HEK293T (cell line): Measurements from ENCODE around the gene UBE2E2.

Source experiments
- ARNT ChIP-seq: fragments of 450-650 bp; IDR thresholded peaks from 2 replicates; pipeline ENCODE4 v1.6.1; 2017; ENCODE audit warnings: mild to moderate bottlenecking
- BHLHE40 ChIP-seq: fragments of 450-650 bp; IDR thresholded peaks from 2 replicates; pipeline ENCODE4 v1.6.1; 2016; ENCODE audit warnings: mild to moderate bottlenecking, moderate library complexity, borderline replicate concordance
- FOXA1 ChIP-seq: fragments of 450-650 bp; IDR thresholded peaks from 2 replicates; pipeline ENCODE4 v1.6.1; 2016; ENCODE audit warnings: mild to moderate bottlenecking
- FOXK2 ChIP-seq: fragments of 450-650 bp; IDR thresholded peaks from 2 replicates; pipeline ENCODE4 v1.6.1; 2016; ENCODE audit warnings: mild to moderate bottlenecking
- FOXM1 ChIP-seq: fragments of 450-650 bp; IDR thresholded peaks from 2 replicates; pipeline ENCODE4 v1.6.1; 2017; ENCODE audit warnings: mild to moderate bottlenecking, borderline replicate concordance
- HDGF ChIP-seq: fragments of 450-650 bp; IDR thresholded peaks from 2 replicates; pipeline ENCODE4 v1.6.1; 2017; ENCODE audit warnings: antibody characterized with exemption, borderline replicate concordance
- L3MBTL2 ChIP-seq: fragments of 450-650 bp; conservative IDR thresholded peaks from 2 replicates; pipeline ENCODE4 v1.6.1; 2016; ENCODE audit warnings: mild to moderate bottlenecking
- SP1 ChIP-seq: fragments of 450-650 bp; IDR thresholded peaks from 2 replicates; pipeline ENCODE4 v1.6.1; 2017
- SUZ12 ChIP-seq: fragments of 450-650 bp; IDR thresholded peaks from 2 replicates; pipeline ENCODE4 v1.6.1; 2016; ENCODE audit warnings: mild to moderate bottlenecking
- TF ChIP-seq, protein P1 (sequence below): fragments of 450-650 bp; IDR thresholded peaks from 2 replicates; pipeline ENCODE4 v1.6.1; 2016

DNA sequence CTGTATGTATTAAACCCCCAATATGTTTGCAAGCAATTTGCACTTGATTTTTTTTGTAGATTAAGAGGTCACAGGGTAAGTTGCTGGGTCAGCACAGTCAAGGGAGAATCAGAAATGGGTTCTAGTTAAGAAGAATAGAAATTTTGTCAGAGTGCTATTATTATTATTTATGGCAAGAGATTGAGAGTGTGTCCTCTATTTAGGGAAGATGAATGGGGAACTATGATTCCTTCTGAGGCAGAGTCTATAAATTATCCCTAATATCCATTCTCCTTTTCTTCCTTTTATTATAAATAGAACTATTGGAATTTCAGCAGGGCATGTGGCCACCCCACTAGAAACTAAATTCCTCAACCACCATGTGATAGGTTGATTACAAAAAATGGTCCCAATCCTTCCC, 392.7 kb downstream of the UBE2E2 start:
- TF ChIP-seq ARNT (no peak), BHLHE40 (no peak), HDGF (no peak), FOXK2 (no peak), L3MBTL2 (no peak), SUZ12 (no peak), SP1 (no peak), FOXM1 (no peak), FOXA1 (no peak)
- TF ChIP-seq, protein P1, sequence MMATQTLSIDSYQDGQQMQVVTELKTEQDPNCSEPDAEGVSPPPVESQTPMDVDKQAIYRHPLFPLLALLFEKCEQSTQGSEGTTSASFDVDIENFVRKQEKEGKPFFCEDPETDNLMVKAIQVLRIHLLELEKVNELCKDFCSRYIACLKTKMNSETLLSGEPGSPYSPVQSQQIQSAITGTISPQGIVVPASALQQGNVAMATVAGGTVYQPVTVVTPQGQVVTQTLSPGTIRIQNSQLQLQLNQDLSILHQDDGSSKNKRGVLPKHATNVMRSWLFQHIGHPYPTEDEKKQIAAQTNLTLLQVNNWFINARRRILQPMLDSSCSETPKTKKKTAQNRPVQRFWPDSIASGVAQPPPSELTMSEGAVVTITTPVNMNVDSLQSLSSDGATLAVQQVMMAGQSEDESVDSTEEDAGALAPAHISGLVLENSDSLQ, result no peak
